GM23338 (cell line): ENCODE data around the gene OR5A1. TPM values are rescaled to one million over a fixed set of nuclear protein-coding genes. Genes with fewer than 3 reads are reported as not detected.

Experiments used
- ATAC-seq: fragments of 200-7000 bp; cut with Tn5 transposase; 3 replicates; pipeline ENCODE4 v1.9.1; 2020
- DNase-seq: peaks from one replicate; pipeline ENCODE4 v3.0.0-alpha.2; 2015; ENCODE audit warnings: low spot score
- H2AFZ ChIP-seq: fragments of 200-600 bp; sonication (generic); 2 replicates; pipeline ENCODE4 v1.8.0; 2016; ENCODE audit warnings: antibody characterized with exemption, mild to moderate bottlenecking, moderate library complexity
- H3F3A ChIP-seq: fragments of 200-600 bp; sonication (generic); replicated peaks from 2 replicates; pipeline ENCODE4 v1.8.0; 2017; ENCODE audit warnings: antibody characterized with exemption, mixed run types, low read depth
- H3K27ac ChIP-seq: fragments of 200-600 bp; sonication (generic); 2 replicates; pipeline ENCODE4 v1.6.1; 2016; ENCODE audit warnings: low read depth
- H3K27me3 ChIP-seq: fragments of 200-600 bp; sonication (generic); 2 replicates; pipeline ENCODE4 v1.8.0; 2016; ENCODE audit warnings: mild to moderate bottlenecking, mixed run types, moderate library complexity; ENCODE audit not compliant: insufficient read depth
- H3K36me3 ChIP-seq: fragments of 200-600 bp; sonication (generic); 2 replicates; pipeline ENCODE4 v1.8.0; 2016; ENCODE audit warnings: mild to moderate bottlenecking; ENCODE audit not compliant: insufficient read depth
- H3K4me1 ChIP-seq: fragments of 200-600 bp; sonication (generic); 2 replicates; pipeline ENCODE4 v1.8.0; 2016; ENCODE audit warnings: mild to moderate bottlenecking, moderate library complexity; ENCODE audit not compliant: insufficient read depth
- H3K4me2 ChIP-seq: fragments of 200-600 bp; sonication (generic); 2 replicates; pipeline ENCODE4 v1.7.1; 2017; ENCODE audit warnings: mixed run types
- H3K4me3 ChIP-seq: fragments of 200-600 bp; sonication (generic); 2 replicates; pipeline ENCODE4 v1.6.1; 2016; ENCODE audit warnings: mixed run types
- H3K79me2 ChIP-seq: fragments of 200-600 bp; sonication (generic); replicated peaks from 2 replicates; pipeline ENCODE4 v1.8.0; 2017; ENCODE audit warnings: mild to moderate bottlenecking; ENCODE audit not compliant: insufficient read depth
- H3K9me2 ChIP-seq: fragments of 200-600 bp; sonication (generic); 2 replicates; pipeline ENCODE4 v1.8.0; 2017; ENCODE audit not compliant: insufficient read depth
- H4K20me1 ChIP-seq: fragments of 200-600 bp; sonication (generic); replicated peaks from 2 replicates; pipeline ENCODE4 v1.8.0; 2017; ENCODE audit warnings: mild to moderate bottlenecking; ENCODE audit not compliant: insufficient read depth
- H3K27ac Mint-ChIP-seq: 2 replicates; pipeline ENCODE4 v1.8.0; 2020; ENCODE audit warnings: inconsistent platforms, mild to moderate bottlenecking, moderate library complexity, mixed read lengths
- H3K27me3 Mint-ChIP-seq: 3 replicates; pipeline ENCODE4 v1.8.0; 2022; ENCODE audit warnings: low read depth, mild to moderate bottlenecking, moderate library complexity, mixed read lengths, inconsistent platforms; ENCODE audit not compliant: insufficient read depth, poor library complexity
- H3K36me3 Mint-ChIP-seq: 3 replicates; pipeline ENCODE4 v1.8.0; 2021; ENCODE audit warnings: low read depth, mild to moderate bottlenecking, inconsistent platforms, moderate library complexity, mixed read lengths
- H3K4me1 Mint-ChIP-seq: 3 replicates; pipeline ENCODE4 v1.8.0; 2020; ENCODE audit warnings: mild to moderate bottlenecking, inconsistent platforms, mixed read lengths
- H3K4me3 Mint-ChIP-seq: 3 replicates; pipeline ENCODE4 v1.8.0; 2021; ENCODE audit warnings: moderate library complexity, mild to moderate bottlenecking, inconsistent platforms, mixed read lengths
- H3K9me3 Mint-ChIP-seq: 3 replicates; pipeline ENCODE4 v1.8.0; 2020; ENCODE audit warnings: moderate library complexity, mild to moderate bottlenecking, inconsistent platforms, mixed read lengths
- ETS1 ChIP-seq: IDR thresholded peaks from 2 replicates; pipeline ENCODE4 v1.6.1; 2016; ENCODE audit warnings: antibody characterized with exemption
- EZH2 ChIP-seq: fragments of 200-600 bp; sonication (generic); IDR thresholded peaks from one replicate; pipeline ENCODE4 v1.8.0; 2017; ENCODE audit warnings: antibody characterized with exemption, mild to moderate bottlenecking, low read depth; ENCODE audit not compliant: unreplicated experiment
- EZH2phosphoT487 ChIP-seq: fragments of 200-600 bp; sonication (generic); IDR thresholded peaks from one replicate; pipeline ENCODE4 v1.8.1; 2018; ENCODE audit warnings: antibody characterized with exemption; ENCODE audit not compliant: unreplicated experiment
- JUNB ChIP-seq: IDR thresholded peaks from one replicate; pipeline ENCODE4 v1.6.1; 2016; ENCODE audit warnings: antibody characterized with exemption; ENCODE audit not compliant: unreplicated experiment
- POLR2AphosphoS5 ChIP-seq: IDR thresholded peaks from 2 replicates; pipeline ENCODE4 v1.6.1; 2016; ENCODE audit warnings: antibody characterized with exemption, low read depth
- REST ChIP-seq: IDR thresholded peaks from one replicate; pipeline ENCODE4 v1.6.1; 2018; ENCODE audit warnings: antibody characterized with exemption; ENCODE audit not compliant: unreplicated experiment
- ZNF114 ChIP-seq: fragments of 250-450 bp; sonication (Bioruptor Pico); IDR thresholded peaks from 2 replicates; pipeline ENCODE4 v1.5.0; 2020; ENCODE audit warnings: mild to moderate bottlenecking, moderate library complexity
- ZNF331 ChIP-seq: fragments of 250-450 bp; sonication (Bioruptor Pico); IDR thresholded peaks from 2 replicates; pipeline ENCODE4 v1.5.0; 2020; ENCODE audit warnings: low read depth, mild to moderate bottlenecking, moderate library complexity
- polyA plus RNA-seq: library from polyadenylated mRNA; unstranded; fragments of >200 nt; fragmentation: Nextera tagmentation; extraction: Ambion mirVana; gene quantifications from 2 replicates; pipeline ENCODE4 v1.2.1, GENCODE V29; 2016
- total RNA-seq: library from RNA; depleted of rRNA; stranded (reverse); fragments of >200 nt; shearing (Covaris generic); gene quantifications from 2 replicates; pipeline ENCODE4 v1.2.3, GENCODE V29; 2014
- TF ChIP-seq, protein P1 (sequence below), 2 experiments: fragments of 200-600 bp in 1 of 2; sonication (generic) in 1 of 2; conservative IDR thresholded peaks; 2 replicates each; pipeline versions ENCODE4 v1.5.1 to v1.6.1; 2016 to 2017; ENCODE audit warnings: antibody characterized with exemption in 2 of 2, low read depth in 2 of 2, mild to moderate bottlenecking in 2 of 2, moderate library complexity in 1 of 2

The OR5A1 gene
- total and polyA plus RNA-seq, 2 experiments from 2014 or later: 0.03 TPM; not detected in 1

- TF ChIP-seq REST: no peak
- no peak for TF ChIP-seq EZH2
- TF ChIP-seq POLR2AphosphoS5: no peak
- no peak for TF ChIP-seq JUNB
- no peak for TF ChIP-seq ZNF114
- TF ChIP-seq ETS1: no peak
- no peak for TF ChIP-seq ZNF331 (CRISPR knock-in tag)
These were observed 38.9 kb downstream of the OR5A1 start (continued) for GRCh38 chr11:59475176-59475575.

DNA sequence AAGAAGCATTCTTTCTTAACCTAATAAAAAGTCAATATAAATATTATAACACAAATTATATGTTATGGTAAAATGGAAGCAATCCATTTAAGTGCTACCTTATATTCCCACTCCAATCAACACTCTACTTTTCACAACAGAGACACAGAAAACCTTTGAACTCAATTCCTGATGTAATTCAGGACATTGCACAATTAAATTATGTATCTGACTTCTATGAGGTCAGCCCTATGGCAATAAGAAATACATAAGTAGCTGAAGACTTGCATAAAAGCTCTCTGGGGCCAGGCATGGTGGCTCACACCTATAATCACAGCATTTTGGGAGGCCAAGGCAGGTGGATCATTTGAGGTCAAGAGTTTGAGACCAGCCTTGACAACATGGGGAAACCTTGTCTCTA lies 43.6 kb downstream of the OR5A1 start:
- H3K4me3 Mint-ChIP-seq: no peak overlapping the region
- no peak for TF ChIP-seq EZH2phosphoT487
- no peak for TF ChIP-seq ETS1
- TF ChIP-seq, protein P1, sequence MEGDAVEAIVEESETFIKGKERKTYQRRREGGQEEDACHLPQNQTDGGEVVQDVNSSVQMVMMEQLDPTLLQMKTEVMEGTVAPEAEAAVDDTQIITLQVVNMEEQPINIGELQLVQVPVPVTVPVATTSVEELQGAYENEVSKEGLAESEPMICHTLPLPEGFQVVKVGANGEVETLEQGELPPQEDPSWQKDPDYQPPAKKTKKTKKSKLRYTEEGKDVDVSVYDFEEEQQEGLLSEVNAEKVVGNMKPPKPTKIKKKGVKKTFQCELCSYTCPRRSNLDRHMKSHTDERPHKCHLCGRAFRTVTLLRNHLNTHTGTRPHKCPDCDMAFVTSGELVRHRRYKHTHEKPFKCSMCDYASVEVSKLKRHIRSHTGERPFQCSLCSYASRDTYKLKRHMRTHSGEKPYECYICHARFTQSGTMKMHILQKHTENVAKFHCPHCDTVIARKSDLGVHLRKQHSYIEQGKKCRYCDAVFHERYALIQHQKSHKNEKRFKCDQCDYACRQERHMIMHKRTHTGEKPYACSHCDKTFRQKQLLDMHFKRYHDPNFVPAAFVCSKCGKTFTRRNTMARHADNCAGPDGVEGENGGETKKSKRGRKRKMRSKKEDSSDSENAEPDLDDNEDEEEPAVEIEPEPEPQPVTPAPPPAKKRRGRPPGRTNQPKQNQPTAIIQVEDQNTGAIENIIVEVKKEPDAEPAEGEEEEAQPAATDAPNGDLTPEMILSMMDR (conservative IDR thresholded peaks at IDR 0.05; ENCODE audit: low read depth in 2 of 2): no peak
- no peak overlapping the region for H3K4me3 ChIP-seq
- H3K4me1 ChIP-seq: no peaks in the 10 kb centered on the region
- DNase-seq (no peak), ATAC-seq (no peak)
- H3F3A ChIP-seq: no peaks in the 10 kb centered on the region
- 0 out of 2 replicates have a peak overlapping the region, but pooled peaks have one; percentile 6 for H2AFZ ChIP-seq
- H3K36me3 ChIP-seq: no peaks in the 10 kb centered on the region
- H3K4me1 Mint-ChIP-seq: no peaks in the 10 kb centered on the region
- H3K9me2 ChIP-seq: no peaks in the 10 kb centered on the region
- H3K27ac Mint-ChIP-seq: no peak overlapping the region
- H3K27me3 Mint-ChIP-seq: peaks cover 1% of the 10 kb centered on the region
- H3K4me2 ChIP-seq: no peak overlapping the region
- no peaks in the 10 kb centered on the region for H3K36me3 Mint-ChIP-seq
- H3K79me2 ChIP-seq: no peaks in the 10 kb centered on the region
- H3K27ac ChIP-seq: no peak overlapping the region
- no peaks in the 10 kb centered on the region for H3K9me3 Mint-ChIP-seq
- no peaks in the 10 kb centered on the region for H3K27me3 ChIP-seq
- H4K20me1 ChIP-seq: no peaks in the 10 kb centered on the region
